Measurements from ENCODE around the gene MAB21L4. TPM values are rescaled to one million over a fixed set of nuclear protein-coding genes. Genes with fewer than 3 reads are reported as not detected.

The MAB21L4 gene
- total RNA-seq, 4 donors from 2014 or later: 0.33 to 0.81 TPM; not detected in 2

DNA sequence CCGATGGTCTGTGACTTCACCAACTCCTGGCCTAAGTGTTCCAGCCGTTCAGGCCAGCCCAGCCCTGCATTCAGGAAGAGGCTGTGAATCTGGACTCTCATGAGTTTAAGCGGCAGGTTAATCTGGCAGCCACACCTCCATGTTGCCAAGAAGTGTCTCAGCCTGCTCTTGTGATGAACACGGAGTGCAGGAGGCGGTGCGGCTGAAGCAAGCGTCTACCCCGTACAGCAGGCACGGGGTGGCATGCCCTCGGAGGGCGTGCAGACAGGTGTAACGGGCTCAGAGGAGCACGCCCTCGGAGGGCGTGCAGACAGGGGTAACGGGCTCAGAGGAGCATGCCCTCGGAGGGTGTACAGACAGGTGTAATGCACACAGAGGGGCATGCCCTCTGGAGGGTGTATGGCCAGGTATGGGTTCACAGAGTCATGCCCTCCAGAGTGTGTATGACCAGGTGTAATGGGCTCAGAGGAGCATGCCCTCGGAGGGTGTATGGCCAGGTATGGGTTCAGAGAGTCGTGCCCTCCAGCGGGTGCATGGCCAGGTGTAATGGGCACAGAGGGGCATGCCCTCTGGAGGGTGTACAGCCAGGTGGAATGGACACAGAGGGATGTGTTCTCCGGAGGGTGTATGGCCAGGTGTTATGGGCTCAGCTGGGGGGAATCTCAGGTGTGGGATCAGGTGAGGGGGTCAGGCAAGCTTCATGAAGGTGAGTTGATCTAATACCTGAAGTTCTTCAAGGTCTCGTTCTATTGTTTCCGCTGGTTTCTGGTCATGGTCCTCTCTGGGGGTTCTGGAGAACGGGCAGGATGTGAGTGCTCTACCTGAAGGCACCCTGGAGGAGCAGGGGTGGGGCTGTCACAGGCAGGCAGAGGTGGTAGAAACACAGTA is 32.8 kb upstream of the MAB21L4 start:
- no peak overlapping the region for H3K4me3 ChIP-seq (replicated peaks in 1 of 3)
- H3K27ac ChIP-seq: no peak overlapping the region
- DNase-seq: no peak
- no peak for TF ChIP-seq POLR2A (IDR thresholded peaks at IDR 0.05)
- TF ChIP-seq, protein P1, sequence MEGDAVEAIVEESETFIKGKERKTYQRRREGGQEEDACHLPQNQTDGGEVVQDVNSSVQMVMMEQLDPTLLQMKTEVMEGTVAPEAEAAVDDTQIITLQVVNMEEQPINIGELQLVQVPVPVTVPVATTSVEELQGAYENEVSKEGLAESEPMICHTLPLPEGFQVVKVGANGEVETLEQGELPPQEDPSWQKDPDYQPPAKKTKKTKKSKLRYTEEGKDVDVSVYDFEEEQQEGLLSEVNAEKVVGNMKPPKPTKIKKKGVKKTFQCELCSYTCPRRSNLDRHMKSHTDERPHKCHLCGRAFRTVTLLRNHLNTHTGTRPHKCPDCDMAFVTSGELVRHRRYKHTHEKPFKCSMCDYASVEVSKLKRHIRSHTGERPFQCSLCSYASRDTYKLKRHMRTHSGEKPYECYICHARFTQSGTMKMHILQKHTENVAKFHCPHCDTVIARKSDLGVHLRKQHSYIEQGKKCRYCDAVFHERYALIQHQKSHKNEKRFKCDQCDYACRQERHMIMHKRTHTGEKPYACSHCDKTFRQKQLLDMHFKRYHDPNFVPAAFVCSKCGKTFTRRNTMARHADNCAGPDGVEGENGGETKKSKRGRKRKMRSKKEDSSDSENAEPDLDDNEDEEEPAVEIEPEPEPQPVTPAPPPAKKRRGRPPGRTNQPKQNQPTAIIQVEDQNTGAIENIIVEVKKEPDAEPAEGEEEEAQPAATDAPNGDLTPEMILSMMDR (IDR thresholded peaks at IDR 0.05): no peak
- intact Hi-C loops (cut with DNase I): no loop called here
- H3K4me1 ChIP-seq: no peaks in the 10 kb centered on the region
- H3K27me3 ChIP-seq: no peaks in the 10 kb centered on the region
- no peaks in the 10 kb centered on the region for H3K36me3 ChIP-seq
- no peaks in the 10 kb centered on the region for H3K9me3 ChIP-seq
- 88 to 90% methylated on average over 24 of the region's 24 CpGs for whole genome bisulfite sequencing, 2 donors

DNA sequence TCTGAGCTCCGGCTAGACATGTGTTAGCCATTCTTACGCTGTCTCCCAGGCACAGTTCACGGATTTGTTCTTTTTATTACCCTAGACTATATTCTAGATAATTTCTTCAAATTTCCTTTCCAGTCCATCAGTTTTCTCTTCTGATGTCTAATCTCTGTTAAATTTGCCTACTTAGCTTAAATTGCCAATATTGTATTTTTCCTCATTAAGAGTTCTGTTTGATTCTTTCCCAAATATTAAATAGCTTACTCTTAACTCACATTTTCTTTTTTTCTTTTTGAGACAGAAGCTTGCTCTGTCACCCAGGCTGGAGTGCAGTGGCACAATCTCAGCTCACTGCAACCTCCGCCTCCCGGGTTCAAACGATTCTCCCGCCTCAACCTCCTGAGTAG is 31.4 kb upstream of the MAB21L4 start:
- no peak for DNase-seq
- no peak for TF ChIP-seq POLR2A (IDR thresholded peaks at IDR 0.05)
- TF ChIP-seq, protein P1 (IDR thresholded peaks at IDR 0.05): no peak
- no peaks in the 10 kb centered on the region for H3K36me3 ChIP-seq
- H3K4me3 ChIP-seq (replicated peaks in 1 of 3): no peak overlapping the region
- 85 to 91% methylated on average over 7 of the region's 7 CpGs for WGBS, 2 donors
- H3K9me3 ChIP-seq: no peaks in the 10 kb centered on the region
- no peaks in the 10 kb centered on the region for H3K4me1 ChIP-seq
- H3K27me3 ChIP-seq: no peaks in the 10 kb centered on the region
- intact Hi-C loops (cut with DNase I): no loop called here
- H3K27ac ChIP-seq: no peak overlapping the region

DNA sequence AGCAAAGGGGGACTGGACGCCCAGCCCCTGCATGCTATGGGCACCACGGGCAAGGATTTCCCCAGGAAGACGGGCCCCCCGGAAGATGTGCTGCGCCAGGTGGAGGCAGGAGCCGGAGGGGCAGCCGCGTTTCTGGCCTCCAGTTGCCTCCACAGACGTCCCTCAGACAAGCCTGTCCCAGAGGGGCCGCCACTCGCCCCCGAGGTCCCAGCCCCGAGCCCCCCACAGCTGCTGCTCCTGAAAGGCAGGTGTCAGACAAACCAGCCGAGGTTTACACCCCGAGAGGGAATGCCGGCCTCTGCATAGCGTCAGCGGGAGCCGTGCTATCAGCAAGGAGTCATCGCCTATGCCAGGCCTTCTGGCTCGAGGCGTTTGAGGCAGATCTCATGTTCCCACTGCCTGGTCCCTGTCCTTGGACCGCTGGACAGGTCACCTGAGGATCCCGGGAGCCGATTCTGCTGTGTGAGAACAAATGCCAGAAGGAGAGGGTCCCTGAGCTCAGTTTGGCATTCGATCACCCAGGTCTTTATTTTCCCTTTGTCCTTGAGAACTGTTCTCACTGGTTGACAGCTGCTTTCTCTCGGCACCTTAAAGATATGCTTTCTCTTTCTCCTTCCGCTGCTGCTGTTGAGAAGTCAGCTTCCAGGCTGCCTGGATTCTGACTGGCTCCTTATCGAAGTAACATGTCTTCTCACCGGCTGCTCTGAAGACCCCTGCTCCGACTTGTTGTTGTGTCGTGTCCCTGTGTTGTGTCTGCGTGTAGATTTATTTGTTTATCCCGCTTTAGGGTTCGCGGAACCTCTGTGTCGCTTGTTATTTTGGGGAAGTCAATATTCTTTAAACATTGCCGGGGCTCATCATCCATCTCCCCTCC is 30.8 kb upstream of the MAB21L4 start:
- WGBS, 2 donors: 75 to 83% methylated on average over 16 to 17 of the region's 38 CpGs
- intact Hi-C loops (cut with DNase I): no loop called here
- H3K4me3 ChIP-seq (replicated peaks in 1 of 3): no peak overlapping the region

DNA sequence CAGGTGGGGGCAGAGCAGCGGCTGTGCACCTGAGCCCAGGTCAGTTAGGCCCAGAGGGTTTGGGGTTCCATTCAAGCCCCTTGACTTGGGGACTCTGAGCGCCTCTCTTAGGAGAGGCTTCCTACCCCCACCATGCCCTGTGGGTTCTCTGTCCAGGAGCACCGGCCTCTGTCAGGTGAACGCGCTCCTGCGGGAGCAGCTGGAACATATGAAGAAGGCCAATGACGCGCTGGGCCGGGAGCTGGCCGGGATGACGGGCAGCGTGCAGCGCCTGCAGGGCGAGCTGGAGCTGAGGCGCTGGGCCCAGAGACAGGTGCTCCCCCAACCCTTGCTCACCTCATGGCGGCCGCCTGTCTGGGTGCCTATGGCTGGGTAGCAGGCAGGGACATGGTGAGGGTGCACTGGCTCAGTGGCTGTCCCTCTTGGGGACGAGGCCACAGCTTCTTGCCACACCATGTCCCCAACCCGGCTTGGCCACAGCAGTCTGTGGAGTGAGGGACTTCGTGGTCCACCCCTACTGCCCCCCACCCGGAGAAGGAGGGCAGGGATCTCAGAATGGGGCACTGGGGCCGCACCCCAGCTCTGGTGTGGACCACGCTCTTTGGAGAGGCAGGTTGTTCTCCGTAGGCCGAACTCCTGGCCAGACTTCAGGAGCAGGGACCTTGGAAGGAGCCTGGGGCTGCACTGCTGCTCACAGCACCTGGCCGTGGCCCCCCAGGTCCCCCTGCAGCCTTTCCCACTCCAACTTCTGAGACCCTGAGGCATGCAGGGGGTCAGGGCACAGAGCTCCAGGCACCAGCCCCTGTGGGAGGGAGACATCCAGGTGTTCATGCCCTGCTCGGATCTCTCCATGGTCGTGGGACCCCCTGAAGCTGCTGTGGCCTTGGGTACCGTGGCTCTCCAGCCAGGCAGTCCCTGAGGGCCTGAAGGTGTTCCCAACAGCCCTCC is 29.9 kb upstream of the MAB21L4 start:
- intact Hi-C loops (cut with DNase I): no loop called here
- TF ChIP-seq, protein P1 (IDR thresholded peaks at IDR 0.05): no peak
- no peak for TF ChIP-seq POLR2A (IDR thresholded peaks at IDR 0.05)
- Histone ChIP-seq H3K9me3 (no peaks in the 10 kb centered on the region), H3K36me3 (no peaks in the 10 kb centered on the region), H3K27me3 (no peaks in the 10 kb centered on the region), H3K4me1 (peaks cover 0 to 5% of the 10 kb centered on the region in 2 donors), H3K4me3 (replicated peaks in 1 of 3) (no peak overlapping the region), H3K27ac (no peak overlapping the region)
- DNase-seq: no peak
- 88 to 92% methylated on average over 12 to 20 of the region's 29 CpGs for WGBS, 2 donors

More for the DNA sequence above, 30.8 kb upstream of the MAB21L4 start:
- Histone ChIP-seq H3K9me3 (no peaks in the 10 kb centered on the region), H3K4me1 (peaks cover 0 to 2% of the 10 kb centered on the region in 2 donors), H3K27me3 (no peaks in the 10 kb centered on the region), H3K36me3 (no peaks in the 10 kb centered on the region), H3K27ac (no peak overlapping the region)
- TF ChIP-seq, protein P1 (IDR thresholded peaks at IDR 0.05): no peak
- TF ChIP-seq POLR2A (IDR thresholded peaks at IDR 0.05): no peak
- no peak for DNase-seq

Data from thyroid gland (tissue), 4 donors.